Ovary (tissue), 3 donors: ENCODE data around the gene CLIP2.

Experiments used
- EP300 ChIP-seq: sonication (generic); formaldehyde crosslinking; IDR thresholded peaks from one replicate; pipeline ENCODE4 v1.6.1; 2017; ENCODE audit warnings: antibody characterized with exemption
- POLR2A ChIP-seq: fragments of 450-650 bp; IDR thresholded peaks from one replicate; pipeline ENCODE4 v1.6.1; 2017; ENCODE audit warnings: antibody characterized with exemption, mild to moderate bottlenecking, moderate library complexity
- TF ChIP-seq, protein P1 (sequence below), 3 donors: fragments of 450-650 bp in 2 of 3; fragments of 200-600 bp in 1 of 3; IDR thresholded peaks; one replicate each; pipeline versions ENCODE4 v1.5.1 to v1.8.0; 2016 to 2022; ENCODE audit warnings: antibody characterized with exemption in 3 of 3, mild to moderate bottlenecking in 1 of 3
- donor health status: DM: no; HTN: no; CAD: no.

- TF ChIP-seq POLR2A: no peak
- TF ChIP-seq, protein P1, sequence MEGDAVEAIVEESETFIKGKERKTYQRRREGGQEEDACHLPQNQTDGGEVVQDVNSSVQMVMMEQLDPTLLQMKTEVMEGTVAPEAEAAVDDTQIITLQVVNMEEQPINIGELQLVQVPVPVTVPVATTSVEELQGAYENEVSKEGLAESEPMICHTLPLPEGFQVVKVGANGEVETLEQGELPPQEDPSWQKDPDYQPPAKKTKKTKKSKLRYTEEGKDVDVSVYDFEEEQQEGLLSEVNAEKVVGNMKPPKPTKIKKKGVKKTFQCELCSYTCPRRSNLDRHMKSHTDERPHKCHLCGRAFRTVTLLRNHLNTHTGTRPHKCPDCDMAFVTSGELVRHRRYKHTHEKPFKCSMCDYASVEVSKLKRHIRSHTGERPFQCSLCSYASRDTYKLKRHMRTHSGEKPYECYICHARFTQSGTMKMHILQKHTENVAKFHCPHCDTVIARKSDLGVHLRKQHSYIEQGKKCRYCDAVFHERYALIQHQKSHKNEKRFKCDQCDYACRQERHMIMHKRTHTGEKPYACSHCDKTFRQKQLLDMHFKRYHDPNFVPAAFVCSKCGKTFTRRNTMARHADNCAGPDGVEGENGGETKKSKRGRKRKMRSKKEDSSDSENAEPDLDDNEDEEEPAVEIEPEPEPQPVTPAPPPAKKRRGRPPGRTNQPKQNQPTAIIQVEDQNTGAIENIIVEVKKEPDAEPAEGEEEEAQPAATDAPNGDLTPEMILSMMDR (IDR thresholded peaks at IDR 0.05): peak in 2 of 3 donors; percentile 51 to 70
- TF ChIP-seq EP300: no peak
These were observed 160.7 kb downstream of the CLIP2 start for GRCh38 chr7:74449809-74450397.
